HCT116 (cell line): ENCODE data around the gene HPN. TPM values are rescaled to one million over a fixed set of nuclear protein-coding genes. Genes with fewer than 3 reads are reported as not detected.

ENCODE experiments used
- ATAC-seq: fragments of 200-7000 bp; cut with Tn5 transposase; 2 replicates; pipeline ENCODE4 v1.9.1; 2020; ENCODE audit warnings: mild to moderate bottlenecking, moderate library complexity
- BruUV-seq: library from RNA; stranded (reverse); fragments of 400-500 nt; replicated peaks from 2 replicates; lab custom pipeline; 2021; lab: Mats Ljungman, UMichigan
- CTCF ChIA-PET: fragments of 300-600 bp; sonication (Branson Sonifier 250); formaldehyde crosslinking; loops from one replicate; lab custom pipeline; 2021; ENCODE audit warnings: antibody characterized with exemption; lab: Charles Lee
- POLR2A ChIA-PET: fragments of 300-600, 350-600 bp; sonication (Branson Sonifier 250); formaldehyde crosslinking; loops from one replicate; lab custom pipeline; 2021; ENCODE audit warnings: antibody characterized with exemption; lab: Charles Lee
- RAD21 ChIA-PET, 2 experiments: fragments of 300-600 bp; sonication (Branson Sonifier 250); formaldehyde crosslinking; loops; one replicate each; lab custom pipeline; 2023; ENCODE audit warnings: low total read pairs in 2 of 2; ENCODE audit not compliant: uncharacterized antibody in 2 of 2, unreplicated experiment in 2 of 2, low non-redundant PET in 1 of 2; lab: Charles Lee
- DNase-seq: peaks from one replicate; pipeline ENCODE4 v3.0.0-alpha.2; 2010; ENCODE audit warnings: low read depth, low spot score
- H2AFZ ChIP-seq: fragments of 200-600 bp; shearing (Covaris generic), sonication (generic); 2 replicates; pipeline ENCODE4 v1.6.1; 2017; ENCODE audit warnings: low read depth, mixed run types, mixed read lengths, antibody characterized with exemption, low read length; ENCODE audit not compliant: poor library complexity, severe bottlenecking
- H3K27ac ChIP-seq: 2 replicates; pipeline ENCODE4 v1.5.1; 2012; ENCODE audit warnings: low read depth, low read length
- H3K27me3 ChIP-seq: fragments of 200-600 bp; sonication (generic); 2 replicates; pipeline ENCODE4 v1.6.1; 2016; ENCODE audit warnings: mixed run types, low read length, mixed read lengths; ENCODE audit not compliant: insufficient read depth
- H3K36me3 ChIP-seq, 2 experiments: fragments of 200-500 bp in 1 of 2; fragments of 200-600 bp in 1 of 2; sonication (Bioruptor generic) in 1 of 2; sonication (generic) in 1 of 2; 2 replicates each; pipeline versions ENCODE4 v1.5.1 to v1.6.1; 2014 to 2016; ENCODE audit warnings: low read length in 2 of 2, inconsistent platforms in 1 of 2, mixed read lengths in 1 of 2, mixed run types in 1 of 2; ENCODE audit not compliant: insufficient read depth in 2 of 2, control insufficient read depth in 1 of 2
- H3K4me1 ChIP-seq, 2 experiments: fragments of 200-600 bp in 1 of 2; sonication (generic) in 1 of 2; 2 replicates each; pipeline versions ENCODE4 v1.5.1 to v1.6.1; 2012 to 2017; ENCODE audit warnings: low read length in 2 of 2, inconsistent platforms in 1 of 2, mild to moderate bottlenecking in 1 of 2, mixed read lengths in 1 of 2, mixed run types in 1 of 2, moderate library complexity in 1 of 2; ENCODE audit not compliant: insufficient read depth in 2 of 2, control insufficient read depth in 1 of 2
- H3K4me2 ChIP-seq: fragments of 200-600 bp; sonication (generic); 2 replicates; pipeline ENCODE4 v1.6.1; 2017; ENCODE audit warnings: mixed run types, low read length, mixed read lengths
- H3K4me3 ChIP-seq, 2 experiments: fragments of 200-600 bp in 1 of 2; sonication (generic) in 1 of 2; replicated peaks in 1 of 2; 2 replicates each; pipeline ENCODE4 v1.5.1; 2011 to 2016; ENCODE audit warnings: low read length in 2 of 2, control low read depth in 1 of 2, low read depth in 1 of 2, mild to moderate bottlenecking in 1 of 2, mixed read lengths in 1 of 2, mixed run types in 1 of 2
- H3K79me2 ChIP-seq: fragments of 200-600 bp; sonication (generic); 2 replicates; pipeline ENCODE4 v1.6.1; 2017; ENCODE audit warnings: mild to moderate bottlenecking, mixed run types, low read length, moderate library complexity, mixed read lengths; ENCODE audit not compliant: insufficient read depth
- H3K9ac ChIP-seq: fragments of 200-600 bp; sonication (generic); 2 replicates; pipeline ENCODE4 v1.6.1; 2016; ENCODE audit warnings: low read length, mixed read lengths
- H3K9me2 ChIP-seq: fragments of 200-600 bp; sonication (generic), shearing (Covaris generic); 2 replicates; pipeline ENCODE4 v1.6.1; 2017; ENCODE audit warnings: mixed run types, mild to moderate bottlenecking, moderate library complexity; ENCODE audit not compliant: insufficient read depth
- H3K9me3 ChIP-seq, 2 experiments: fragments of 200-500 bp in 1 of 2; fragments of 200-600 bp in 1 of 2; sonication (Bioruptor generic) in 1 of 2; sonication (generic) in 1 of 2; 2 replicates each; pipeline ENCODE4 v1.6.1; 2014 to 2017; ENCODE audit warnings: low read length in 2 of 2, mixed read lengths in 2 of 2, inconsistent platforms in 1 of 2, low read depth in 1 of 2, mild to moderate bottlenecking in 1 of 2, mixed run types in 1 of 2, moderate library complexity in 1 of 2; ENCODE audit not compliant: control insufficient read depth in 1 of 2, insufficient read depth in 1 of 2
- H4K20me1 ChIP-seq: fragments of 200-600 bp; sonication (generic), shearing (Covaris generic); 2 replicates; pipeline ENCODE4 v1.6.1; 2017; ENCODE audit warnings: mixed run types, mild to moderate bottlenecking, moderate library complexity; ENCODE audit not compliant: insufficient read depth
- CTCF ChIP-seq, 3 experiments: fragments of 200-600 bp in 1 of 3; sonication (generic) in 1 of 3; IDR thresholded peaks in 2 of 3; conservative IDR thresholded peaks in 1 of 3; 2 replicates each; pipeline ENCODE4 v1.5.1; 2012 to 2017; ENCODE audit warnings: low read depth in 2 of 3, low read length in 2 of 3, antibody characterized with exemption in 1 of 3, borderline replicate concordance in 1 of 3, control low read depth in 1 of 3, mild to moderate bottlenecking in 1 of 3, mixed read lengths in 1 of 3, mixed run types in 1 of 3, moderate library complexity in 1 of 3; ENCODE audit not compliant: insufficient read depth in 1 of 3
- EGR1 ChIP-seq: IDR thresholded peaks from 2 replicates; pipeline ENCODE4 v1.6.1; 2012; ENCODE audit warnings: low read depth
- FOSL1 ChIP-seq: IDR thresholded peaks from 2 replicates; pipeline ENCODE4 v1.6.1; 2012; ENCODE audit warnings: low read depth
- MAX ChIP-seq: IDR thresholded peaks from 2 replicates; pipeline ENCODE4 v1.6.1; 2012
- POLR2A ChIP-seq: IDR thresholded peaks from 2 replicates; pipeline ENCODE4 v1.7.0; 2011; ENCODE audit warnings: borderline replicate concordance; ENCODE audit not compliant: insufficient read depth, insufficient read length; ENCODE audit errors: extremely low read depth
- SP1 ChIP-seq: IDR thresholded peaks from 2 replicates; pipeline ENCODE4 v1.6.1; 2012; ENCODE audit warnings: low read depth
- SRF ChIP-seq: IDR thresholded peaks from 2 replicates; pipeline ENCODE4 v1.6.1; 2012; ENCODE audit warnings: low read depth
- YY1 ChIP-seq: IDR thresholded peaks from 2 replicates; pipeline ENCODE4 v1.6.1; 2011; ENCODE audit warnings: low read length, low read depth, moderate library complexity, mild to moderate bottlenecking; ENCODE audit not compliant: insufficient replicate concordance; ENCODE audit errors: extremely low read depth
- ZFX ChIP-seq: fragments of 450-650 bp; IDR thresholded peaks from 2 replicates; pipeline ENCODE4 v1.6.1; 2017
- intact Hi-C: fragments of 100-400 bp; cut with micrococcal nuclease; formaldehyde crosslinking; loops from 2 replicates; pipeline ENCODE4 v1.10.0; 2022
- total RNA-seq: library from RNA; stranded (reverse); gene quantifications from one replicate; pipeline ENCODE4 v1.2.1, GENCODE V29; 2021; ENCODE audit not compliant: unreplicated experiment

HPN gene
- total RNA-seq, 1 experiment from 2014 or later: 0.32 TPM

GRCh38 chr19:35056513-35057063 lies 15.1 kb downstream of the HPN start:
- CTCF ChIA-PET: interaction anchor here (0.9 to 3.3 kb wide), 7 partner anchors 10 to 97 kb away, joined by 3 to 25 read pairs (median 12); partner anchors contain the start of gene FXYD5
- Histone ChIP-seq H3K4me1 (peaks cover 0 to 8% of the 10 kb centered on the region in 2 experiments; a peak in 2 of 4 replicates), H3K9ac (no peak overlapping the region), H3K27ac (no peak overlapping the region), H3K36me3 (no peaks in the 10 kb centered on the region), H3K4me3 (no peak overlapping the region), H3K9me2 (no peaks in the 10 kb centered on the region), H3K9me3 (no peaks in the 10 kb centered on the region), H4K20me1 (no peaks in the 10 kb centered on the region), H2AFZ (no peak overlapping the region), H3K79me2 (no peaks in the 10 kb centered on the region), H3K4me2 (no peak overlapping the region), H3K27me3 (no peaks in the 10 kb centered on the region)
- BruUV-seq: no TSS peak
- no peak for TF ChIP-seq POLR2A
- ATAC-seq (no peak), DNase-seq (no peak)
- intact Hi-C loops: no loop called here
- RAD21 ChIA-PET: no interaction called here
- POLR2A ChIA-PET: no interaction called here

- no peak for ATAC-seq
- TF ChIP-seq ZFX (no peak), POLR2A (no peak), FOSL1 (no peak), SRF (no peak), YY1 (no peak), EGR1 (no peak), MAX (no peak), CTCF (IDR thresholded peaks at IDR 0.05 in 2 of 3, conservative IDR thresholded peaks at IDR 0.05 in 1 of 3; ENCODE audit: borderline replicate concordance in 1 of 3, insufficient read depth in 1 of 3, low read depth in 2 of 3, low read length in 2 of 3) (no peak), SP1 (no peak)
- no peaks in the 10 kb centered on the region for H3K9me3 ChIP-seq
- no peaks in the 10 kb centered on the region for H3K79me2 ChIP-seq
- intact Hi-C loops: no loop called here
- H3K36me3 ChIP-seq: no peaks in the 10 kb centered on the region
- ChIA-PET RAD21 (no interaction called here), POLR2A (no interaction called here), CTCF (interaction anchor here (0.9 to 2.1 kb wide), 4 partner anchors 8 to 83 kb away, joined by 3 to 6 read pairs (median 4); no protein-coding TSS in a partner anchor)
- H3K4me2 ChIP-seq: no peak overlapping the region
- no TSS peak for BruUV-seq
- no peaks in the 10 kb centered on the region for H3K27me3 ChIP-seq
- H3K9me2 ChIP-seq: no peaks in the 10 kb centered on the region
- peaks cover 0 to 8% of the 10 kb centered on the region in 2 experiments; a peak in 2 of 4 replicates for H3K4me1 ChIP-seq
- no peak for DNase-seq
- no peak overlapping the region for H2AFZ ChIP-seq
- no peak overlapping the region for H3K27ac ChIP-seq
- H4K20me1 ChIP-seq: no peaks in the 10 kb centered on the region
- no peak overlapping the region for H3K9ac ChIP-seq
- H3K4me3 ChIP-seq: no peak overlapping the region
Observed at GRCh38 chr19:35058370-35058769, 16.8 kb downstream of the HPN start.
